AG04449 (cell line): ENCODE measurements around the gene PCDHB16.
"Not testable (repeated sequence)": the region's sequence is repeated elsewhere in the genome, so short reads cannot be mapped to it uniquely, and the experiment has no call there.

ENCODE experiments used
- CTCF ChIA-PET: fragments of 350-600 bp; formaldehyde crosslinking; extraction: SDS; loops from one replicate; lab custom pipeline; 2021; ENCODE audit warnings: antibody characterized with exemption; lab: Yijun Ruan, JAX
- POLR2A ChIA-PET: fragments of 400-600, 350-600 bp; formaldehyde crosslinking; extraction: SDS; loops from one replicate; lab custom pipeline; 2020; ENCODE audit warnings: antibody characterized with exemption, inconsistent platforms; lab: Yijun Ruan, JAX
- DNase-seq: peaks from one replicate; pipeline ENCODE4 v3.0.0-alpha.2; 2010; ENCODE audit warnings: low read depth, low spot score
- H3K4me3 ChIP-seq: 2 replicates; pipeline ENCODE4 v1.5.1; 2011; ENCODE audit warnings: low read depth, mild to moderate bottlenecking, control low read depth, low read length
- TF ChIP-seq, protein P1 (sequence below): IDR thresholded peaks from one replicate; pipeline ENCODE4 v1.5.1; 2011; ENCODE audit warnings: mild to moderate bottlenecking, moderate library complexity, low read length, control low read depth, inconsistent platforms; ENCODE audit not compliant: insufficient read depth; ENCODE audit errors: missing control alignments

Gene PCDHB16

DNA sequence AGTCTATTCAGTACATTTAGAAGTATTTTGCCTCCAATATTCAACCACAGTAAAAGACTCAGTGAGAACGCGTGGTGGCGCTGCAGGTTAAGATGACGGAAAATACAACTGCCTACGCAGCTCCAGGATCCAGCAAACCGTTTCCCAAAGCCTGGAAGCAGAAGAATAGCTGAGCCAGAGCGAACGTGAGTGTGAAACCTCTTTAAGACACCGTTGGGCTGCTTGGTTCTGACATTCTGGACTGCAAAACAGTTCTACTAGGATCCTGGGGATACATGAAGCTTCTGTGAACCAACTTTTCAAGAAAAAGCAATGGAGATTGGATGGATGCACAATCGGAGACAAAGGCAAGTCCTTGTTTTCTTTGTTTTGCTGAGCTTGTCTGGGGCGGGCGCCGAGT, at the start of gene PCDHB16:
Gene PCDHB16 (plus strand): TSS at position 140 of the 400 bp plus-strand sequence. CDS start 173 bp downstream, at position 313.
- TF ChIP-seq, protein P1, sequence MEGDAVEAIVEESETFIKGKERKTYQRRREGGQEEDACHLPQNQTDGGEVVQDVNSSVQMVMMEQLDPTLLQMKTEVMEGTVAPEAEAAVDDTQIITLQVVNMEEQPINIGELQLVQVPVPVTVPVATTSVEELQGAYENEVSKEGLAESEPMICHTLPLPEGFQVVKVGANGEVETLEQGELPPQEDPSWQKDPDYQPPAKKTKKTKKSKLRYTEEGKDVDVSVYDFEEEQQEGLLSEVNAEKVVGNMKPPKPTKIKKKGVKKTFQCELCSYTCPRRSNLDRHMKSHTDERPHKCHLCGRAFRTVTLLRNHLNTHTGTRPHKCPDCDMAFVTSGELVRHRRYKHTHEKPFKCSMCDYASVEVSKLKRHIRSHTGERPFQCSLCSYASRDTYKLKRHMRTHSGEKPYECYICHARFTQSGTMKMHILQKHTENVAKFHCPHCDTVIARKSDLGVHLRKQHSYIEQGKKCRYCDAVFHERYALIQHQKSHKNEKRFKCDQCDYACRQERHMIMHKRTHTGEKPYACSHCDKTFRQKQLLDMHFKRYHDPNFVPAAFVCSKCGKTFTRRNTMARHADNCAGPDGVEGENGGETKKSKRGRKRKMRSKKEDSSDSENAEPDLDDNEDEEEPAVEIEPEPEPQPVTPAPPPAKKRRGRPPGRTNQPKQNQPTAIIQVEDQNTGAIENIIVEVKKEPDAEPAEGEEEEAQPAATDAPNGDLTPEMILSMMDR, result no peak

GRCh38 chr5:141135030-141135717, 47.0 kb upstream of the PCDHB16 start, which contains the start of gene PCDHB5:
Gene PCDHB5, plus strand, starts transcription at chr5:141135206. Its CDS starts 229 bp downstream, at chr5:141135435.
- TF ChIP-seq, protein P1, result peak; percentile 6
- ChIA-PET CTCF (interaction anchor here (0.7 to 1.0 kb wide), 2 partner anchors 23 to 429 kb away, joined by 3 read pairs; no protein-coding TSS in a partner anchor), POLR2A (no interaction called here)
- peak within 1 kb of the TSS; percentile 3; the same call in 1 of the 2 replicates for H3K4me3 ChIP-seq
- DNase-seq, result no peak

More for the DNA sequence above, at the start of gene PCDHB16:
- H3K4me3 ChIP-seq, result peak within 1 kb of the TSS; percentile 23; the same call in 1 of the 2 replicates
- POLR2A ChIA-PET, result no interaction called here
- no peak for DNase-seq
- CTCF ChIA-PET, result interaction anchor here (0.8 to 1.9 kb wide), 6 partner anchors 8 to 386 kb away, joined by 3 to 11 read pairs (median 4); partner anchors contain the start of gene PCDHB7

DNA sequence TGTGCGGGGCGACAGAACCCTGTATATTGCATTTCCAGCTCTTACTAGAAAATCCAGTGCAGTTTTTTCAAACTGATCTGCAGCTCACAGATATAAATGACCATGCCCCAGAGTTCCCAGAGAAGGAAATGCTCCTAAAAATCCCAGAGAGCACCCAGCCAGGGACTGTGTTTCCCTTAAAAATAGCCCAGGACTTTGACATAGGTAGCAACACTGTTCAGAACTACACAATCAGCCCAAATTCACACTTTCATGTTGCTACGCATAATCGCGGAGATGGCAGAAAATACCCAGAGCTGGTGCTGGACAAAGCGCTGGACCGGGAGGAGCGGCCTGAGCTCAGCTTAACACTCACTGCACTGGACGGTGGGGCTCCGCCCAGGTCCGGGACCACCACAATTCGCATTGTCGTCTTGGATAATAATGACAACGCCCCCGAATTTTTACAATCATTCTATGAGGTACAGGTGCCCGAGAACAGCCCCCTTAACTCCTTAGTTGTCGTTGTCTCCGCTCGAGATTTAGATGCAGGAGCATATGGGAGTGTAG, 46.4 kb upstream of the PCDHB16 start:
- no peak overlapping the region for H3K4me3 ChIP-seq
- TF ChIP-seq, protein P1, result no peak
- POLR2A ChIA-PET, result no interaction called here
- CTCF ChIA-PET, result interaction anchor here (0.7 to 1.0 kb wide), 2 partner anchors 23 to 428 kb away, joined by 3 read pairs; no protein-coding TSS in a partner anchor
- DNase-seq, result no peak

DNA sequence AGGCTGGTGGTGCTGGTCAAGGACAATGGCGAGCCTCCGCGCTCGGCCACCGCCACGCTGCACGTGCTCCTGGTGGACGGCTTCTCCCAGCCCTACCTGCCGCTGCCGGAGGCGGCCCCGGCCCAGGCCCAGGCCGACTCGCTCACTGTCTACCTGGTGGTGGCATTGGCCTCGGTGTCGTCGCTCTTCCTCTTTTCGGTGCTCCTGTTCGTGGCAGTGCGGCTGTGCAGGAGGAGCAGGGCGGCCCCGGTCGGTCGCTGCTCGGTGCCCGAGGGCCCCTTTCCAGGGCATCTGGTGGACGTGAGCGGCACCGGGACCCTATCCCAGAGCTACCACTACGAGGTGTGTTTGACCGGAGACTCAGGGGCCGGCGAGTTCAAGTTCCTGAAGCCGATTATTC, 44.8 kb upstream of the PCDHB16 start:
- POLR2A ChIA-PET, H3K4me3 ChIP-seq, CTCF ChIA-PET, DNase-seq: not testable (repeated sequence)

DNA sequence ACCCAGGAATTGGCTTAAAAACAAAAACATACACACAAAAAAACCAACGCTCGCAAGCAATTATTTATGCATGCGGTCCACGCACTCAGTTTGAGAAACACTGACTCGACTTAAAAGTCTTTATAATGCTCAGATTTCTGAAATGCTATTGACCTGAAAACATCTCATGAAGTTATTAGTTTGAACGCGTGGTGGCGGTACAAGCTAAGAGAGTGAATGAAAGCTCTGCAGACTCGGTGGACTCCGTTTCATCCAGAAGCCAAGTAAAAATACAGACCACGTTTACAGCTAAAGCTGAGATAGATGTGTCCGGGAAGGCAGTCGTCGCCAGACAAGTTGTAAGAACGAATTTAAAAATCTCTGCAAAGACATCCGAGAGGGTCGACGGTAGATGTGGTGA, 32.4 kb upstream of the PCDHB16 start, which contains the start of gene PCDHB6:
Gene PCDHB6 (plus strand): TSS at position 246 of the 400 bp plus-strand sequence. CDS start 201 bp downstream, outside the sequence.
- TF ChIP-seq, protein P1, result no peak
- H3K4me3 ChIP-seq, result no peak within 1 kb of the TSS; the same call in 1 of the 2 replicates
- CTCF ChIA-PET, result interaction anchor here (1.0 to 1.9 kb wide), 4 partner anchors 23 to 417 kb away, joined by 5 to 10 read pairs (median 6); partner anchors contain the start of gene PCDHB7
- DNase-seq, result no peak
- POLR2A ChIA-PET, result no interaction called here

- ChIA-PET POLR2A (no interaction called here), CTCF (interaction anchor here (1.0 to 1.9 kb wide), 4 partner anchors 22 to 417 kb away, joined by 5 to 10 read pairs (median 6); partner anchors contain the start of gene PCDHB7)
- TF ChIP-seq, protein P1, result no peak
- no peak for DNase-seq
- no peak overlapping the region; the same call in 1 of the 2 replicates for H3K4me3 ChIP-seq
These were observed 31.8 kb upstream of the PCDHB16 start for GRCh38 chr5:141150224-141150992.
